Stimulated activated naive CD8-positive, alpha-beta T cell treated with anti-CD3 and anti-CD28 coated beads, Interleukin-15, amount 100 ng/mL, for 72 hours (primary cell): Measurements from ENCODE around the gene TCF4.

Source experiments
- ATAC-seq: fragments of 150-1000 bp; cut with Tn5 transposase; 2 replicates; pipeline ENCODE4 v1.10.0; 2021; ENCODE audit warnings: mild to moderate bottlenecking, moderate library complexity
- DNase-seq, 2 donors: peaks; one replicate each; pipeline ENCODE4 v3.0.0; 2021 to 2022
- H3K27ac Mint-ChIP-seq, 2 donors: one replicate each; pipeline ENCODE4 v1.8.0; 2022; ENCODE audit warnings: mild to moderate bottlenecking in 2 of 2, mixed read lengths in 2 of 2, moderate library complexity in 2 of 2
- H3K27me3 Mint-ChIP-seq: one replicate; pipeline ENCODE4 v1.8.0; 2022; ENCODE audit warnings: mixed read lengths
- H3K4me1 Mint-ChIP-seq: one replicate; pipeline ENCODE4 v1.8.0; 2022; ENCODE audit warnings: mild to moderate bottlenecking, mixed read lengths
- H3K4me3 Mint-ChIP-seq, 2 donors: one replicate each; pipeline ENCODE4 v1.8.0; 2022; ENCODE audit warnings: mild to moderate bottlenecking in 2 of 2, mixed read lengths in 2 of 2, moderate library complexity in 1 of 2
- H3K9me3 Mint-ChIP-seq, 2 donors: one replicate each; pipeline ENCODE4 v1.8.0; 2022; ENCODE audit warnings: mixed read lengths in 2 of 2

Gene TCF4

DNA sequence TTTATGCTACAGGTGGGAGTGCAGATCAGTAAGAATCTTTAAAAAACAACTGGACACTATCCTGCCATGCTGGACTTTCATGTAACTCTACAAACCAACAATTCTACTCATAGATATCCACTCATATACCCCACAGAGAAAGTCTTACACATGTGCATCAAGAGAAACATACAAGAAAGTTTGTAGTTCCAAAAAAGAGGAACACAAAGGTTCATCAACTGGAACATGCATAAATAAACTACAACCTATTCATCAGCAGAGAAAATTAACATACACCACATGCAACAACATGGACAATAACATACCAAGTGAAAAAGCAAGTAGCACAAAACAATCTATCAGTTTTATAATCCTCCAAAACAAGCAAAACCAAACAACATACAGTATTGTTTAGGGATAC lies 17.0 kb downstream of the TCF4 start:
- Mint-ChIP-seq H3K27ac (no peak overlapping the region), H3K27me3 (no peaks in the 10 kb centered on the region), H3K4me1 (no peaks in the 10 kb centered on the region), H3K9me3 (no peaks in the 10 kb centered on the region), H3K4me3 (no peak overlapping the region)
- ATAC-seq: no peak
- no peak for DNase-seq

GRCh38 chr18:55566456-55566935 lies 21.5 kb downstream of the TCF4 start:
- H3K9me3 Mint-ChIP-seq: no peaks in the 10 kb centered on the region
- H3K27ac Mint-ChIP-seq: no peak overlapping the region
- no peaks in the 10 kb centered on the region for H3K27me3 Mint-ChIP-seq
- DNase-seq: no peak
- no peak for ATAC-seq
- no peak overlapping the region for H3K4me3 Mint-ChIP-seq
- H3K4me1 Mint-ChIP-seq: no peaks in the 10 kb centered on the region

DNA sequence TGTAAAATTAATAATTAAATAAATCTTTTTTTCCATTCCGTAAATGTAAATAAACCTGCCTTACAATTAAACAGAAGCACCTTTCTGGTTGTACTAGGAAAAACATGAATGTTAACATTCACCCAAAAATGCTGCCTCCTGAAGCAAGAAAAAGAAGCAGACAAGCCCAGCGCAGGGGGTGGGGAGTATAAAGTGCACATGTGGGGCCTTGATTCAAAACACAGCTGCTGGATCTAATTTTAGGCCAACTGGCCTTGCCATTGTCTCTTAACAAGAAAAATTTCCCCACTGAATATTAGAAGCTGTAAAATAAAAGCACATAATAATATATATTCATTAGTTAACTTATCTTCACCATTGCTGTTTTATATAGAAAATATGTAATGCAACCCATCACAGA lies 28.3 kb downstream of the TCF4 start:
- DNase-seq (no peak), ATAC-seq (no peak)
- H3K9me3 Mint-ChIP-seq: no peaks in the 10 kb centered on the region
- no peaks in the 10 kb centered on the region for H3K4me1 Mint-ChIP-seq
- H3K27me3 Mint-ChIP-seq: no peaks in the 10 kb centered on the region
- no peak overlapping the region for H3K4me3 Mint-ChIP-seq
- H3K27ac Mint-ChIP-seq: no peak overlapping the region

DNA sequence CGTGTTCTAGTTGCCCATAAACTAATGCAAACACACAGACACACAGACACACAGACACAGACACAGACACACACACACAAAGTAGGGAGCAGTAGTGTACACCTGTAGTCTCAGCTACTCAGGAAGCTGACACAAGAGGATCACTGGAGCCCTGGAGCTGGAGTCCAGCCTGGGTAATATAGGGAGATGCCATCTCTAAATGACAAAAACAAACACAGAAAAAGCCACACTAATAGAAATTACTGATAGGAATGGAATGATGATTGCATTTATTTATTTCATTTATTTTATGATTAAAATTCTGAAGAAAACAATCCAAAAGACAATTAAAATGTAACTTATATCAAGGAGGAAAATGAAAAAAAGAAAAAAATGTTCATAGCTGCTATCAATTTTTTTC lies 30.8 kb downstream of the TCF4 start:
- Mint-ChIP-seq H3K27ac (no peak overlapping the region), H3K4me1 (no peaks in the 10 kb centered on the region), H3K4me3 (no peak overlapping the region), H3K27me3 (no peaks in the 10 kb centered on the region), H3K9me3 (no peaks in the 10 kb centered on the region)
- ATAC-seq (no peak), DNase-seq (no peak)

DNA sequence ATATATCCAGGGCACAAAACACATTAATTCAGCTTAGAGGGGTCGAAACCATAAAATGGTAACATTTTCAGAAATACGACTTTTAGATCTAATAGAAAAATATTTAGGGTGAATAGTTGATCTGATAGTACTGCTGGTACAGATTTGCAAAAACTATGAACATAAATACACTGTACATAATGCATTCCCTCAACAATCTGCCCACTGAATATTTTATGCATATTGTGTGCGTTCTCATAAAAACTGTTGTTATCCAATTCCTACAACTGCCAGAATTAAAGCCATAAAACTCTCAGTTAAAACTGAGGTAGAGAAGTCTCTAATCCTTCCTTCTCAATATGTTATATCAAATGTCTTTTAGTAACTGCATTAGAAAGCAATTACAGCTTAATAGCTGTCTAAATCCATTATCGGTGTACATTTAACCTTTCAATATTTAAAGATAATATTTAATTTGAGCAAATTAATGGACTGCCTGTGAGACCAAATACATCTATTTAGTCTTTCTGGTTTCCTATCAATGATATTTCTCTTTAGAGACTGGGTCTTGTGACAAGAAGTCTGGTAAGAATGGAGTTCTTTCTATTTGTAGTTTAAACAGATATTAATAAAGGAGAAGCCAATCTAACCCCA lies 32.5 kb downstream of the TCF4 start:
- DNase-seq: no peak
- Mint-ChIP-seq H3K4me3 (no peak overlapping the region), H3K27me3 (peaks cover 14% of the 10 kb centered on the region), H3K4me1 (no peaks in the 10 kb centered on the region), H3K9me3 (no peaks in the 10 kb centered on the region), H3K27ac (no peak overlapping the region)
- no peak for ATAC-seq

GRCh38 chr18:55552526-55553189 lies 35.3 kb downstream of the TCF4 start:
- no peak for DNase-seq
- Mint-ChIP-seq H3K27ac (no peak overlapping the region), H3K27me3 (peaks cover 15% of the 10 kb centered on the region)

GRCh38 chr18:55551227-55551626 lies 36.8 kb downstream of the TCF4 start:
- ATAC-seq: no peak
- Mint-ChIP-seq H3K27ac (no peak overlapping the region), H3K9me3 (no peaks in the 10 kb centered on the region), H3K27me3 (peaks cover 15% of the 10 kb centered on the region), H3K4me3 (no peak overlapping the region), H3K4me1 (no peaks in the 10 kb centered on the region)
- no peak for DNase-seq

More at GRCh38 chr18:55552526-55553189, 35.3 kb downstream of the TCF4 start:
- no peaks in the 10 kb centered on the region for H3K4me1 Mint-ChIP-seq
- H3K4me3 Mint-ChIP-seq: no peak overlapping the region
- no peak for ATAC-seq
- H3K9me3 Mint-ChIP-seq: no peaks in the 10 kb centered on the region

DNA sequence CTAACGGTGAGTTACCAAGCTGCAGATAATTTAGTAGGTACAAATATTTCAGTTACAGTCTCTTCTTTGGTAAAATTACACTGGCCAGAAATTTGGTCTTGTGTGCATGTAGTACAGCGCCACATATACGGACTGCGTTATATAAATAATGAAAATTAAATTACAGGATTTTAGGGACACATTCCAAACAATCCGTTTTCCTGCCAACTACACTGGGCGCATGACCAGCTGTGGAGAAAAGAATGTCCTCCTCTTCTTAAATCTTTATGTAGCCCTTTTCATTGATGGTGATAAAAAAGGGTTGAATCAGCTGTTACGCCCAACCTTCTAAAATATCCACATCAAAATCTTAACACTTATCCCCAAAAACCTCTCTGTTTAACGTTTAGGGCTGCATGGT lies 37.5 kb downstream of the TCF4 start:
- DNase-seq: no peak
- no peak for ATAC-seq
- Mint-ChIP-seq H3K4me1 (no peaks in the 10 kb centered on the region), H3K4me3 (no peak overlapping the region), H3K9me3 (no peaks in the 10 kb centered on the region), H3K27me3 (peaks cover 15% of the 10 kb centered on the region), H3K27ac (no peak overlapping the region)

- no peak overlapping the region for H3K4me3 Mint-ChIP-seq
- H3K27ac Mint-ChIP-seq: no peak overlapping the region
Measured at GRCh38 chr18:55549474-55550104, 38.4 kb downstream of the TCF4 start.

GRCh38 chr18:55547705-55548056 lies 40.3 kb downstream of the TCF4 start:
- Mint-ChIP-seq H3K27me3 (peaks cover 15% of the 10 kb centered on the region), H3K27ac (no peak overlapping the region), H3K4me3 (no peak overlapping the region), H3K4me1 (no peaks in the 10 kb centered on the region), H3K9me3 (no peaks in the 10 kb centered on the region)
- no peak for DNase-seq
- ATAC-seq: no peak

More at GRCh38 chr18:55549474-55550104, 38.4 kb downstream of the TCF4 start:
- peaks cover 15% of the 10 kb centered on the region for H3K27me3 Mint-ChIP-seq
- DNase-seq: no peak
- H3K9me3 Mint-ChIP-seq: no peaks in the 10 kb centered on the region
- no peak for ATAC-seq
- H3K4me1 Mint-ChIP-seq: no peaks in the 10 kb centered on the region

- no peak for ATAC-seq
- DNase-seq: no peak
- Mint-ChIP-seq H3K4me1 (no peaks in the 10 kb centered on the region), H3K4me3 (no peak overlapping the region), H3K27ac (no peak overlapping the region), H3K9me3 (no peaks in the 10 kb centered on the region), H3K27me3 (peaks cover 15% of the 10 kb centered on the region)
Measured at GRCh38 chr18:55546851-55547704, 40.9 kb downstream of the TCF4 start.

GRCh38 chr18:55544014-55544413 lies 44.0 kb downstream of the TCF4 start:
- Mint-ChIP-seq H3K4me1 (no peaks in the 10 kb centered on the region), H3K27me3 (no peaks in the 10 kb centered on the region), H3K27ac (no peak overlapping the region), H3K9me3 (no peaks in the 10 kb centered on the region), H3K4me3 (no peak overlapping the region)
- DNase-seq (no peak), ATAC-seq (no peak)

DNA sequence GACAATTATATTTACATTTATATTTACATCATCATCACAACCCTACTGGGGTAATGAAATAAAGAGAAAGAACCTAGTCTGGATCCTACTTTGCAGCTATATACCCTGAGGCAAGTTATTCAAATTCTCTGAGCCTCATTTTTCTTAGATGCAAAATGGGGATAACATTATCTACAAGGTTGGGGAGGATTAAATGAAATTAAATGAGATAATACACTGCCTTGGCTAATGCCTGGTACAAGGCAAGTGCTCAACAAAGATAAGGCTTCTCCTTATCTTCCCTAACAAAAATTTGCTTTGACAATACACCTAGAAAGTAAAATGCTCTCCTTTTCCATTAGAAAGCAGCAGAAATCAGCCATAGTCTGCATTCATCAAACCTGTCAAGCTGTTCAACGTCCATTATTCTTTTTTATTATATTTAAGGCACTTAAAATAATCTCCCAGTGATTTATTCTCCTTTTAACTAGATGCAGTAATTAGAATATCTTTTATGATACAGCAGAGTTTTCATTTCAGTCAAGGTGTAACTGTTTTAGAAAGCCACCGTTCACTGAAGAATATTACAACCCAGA lies 44.8 kb downstream of the TCF4 start:
- ATAC-seq (no peak), DNase-seq (no peak)
- Mint-ChIP-seq H3K27me3 (no peaks in the 10 kb centered on the region), H3K4me1 (no peaks in the 10 kb centered on the region), H3K9me3 (no peaks in the 10 kb centered on the region), H3K4me3 (no peak overlapping the region), H3K27ac (no peak overlapping the region)

GRCh38 chr18:55541571-55541970 lies 46.4 kb downstream of the TCF4 start:
- DNase-seq (no peak), ATAC-seq (no peak)
- Mint-ChIP-seq H3K9me3 (no peaks in the 10 kb centered on the region), H3K27me3 (no peaks in the 10 kb centered on the region), H3K4me1 (no peaks in the 10 kb centered on the region), H3K4me3 (no peak overlapping the region), H3K27ac (no peak overlapping the region)

GRCh38 chr18:55539240-55539639 lies 48.8 kb downstream of the TCF4 start:
- no peak overlapping the region for H3K27ac Mint-ChIP-seq
- peaks cover 8% of the 10 kb centered on the region for H3K4me1 Mint-ChIP-seq
- no peak overlapping the region for H3K4me3 Mint-ChIP-seq
- no peak for DNase-seq
- H3K9me3 Mint-ChIP-seq: no peaks in the 10 kb centered on the region
- H3K27me3 Mint-ChIP-seq: no peaks in the 10 kb centered on the region
- no peak for ATAC-seq
